OCI-LY1 (cell line): ENCODE data around the gene HDC.

ENCODE experiments used
- CTCF ChIP-seq: fragments of 200-600 bp; sonication (generic), shearing (Covaris generic); IDR thresholded peaks from 2 replicates; pipeline ENCODE4 v1.5.1; 2017; ENCODE audit warnings: mild to moderate bottlenecking, antibody characterized with exemption, low read length, moderate library complexity, mixed read lengths
- EZH2 ChIP-seq: fragments of 200-600 bp; sonication (generic), shearing (Covaris generic); IDR thresholded peaks from 2 replicates; pipeline ENCODE4 v1.8.0; 2017; ENCODE audit warnings: borderline replicate concordance, mixed run types, mild to moderate bottlenecking, antibody characterized with exemption, low read length, moderate library complexity, mixed read lengths

GRCh38 chr15:50287324-50288116, 22.0 kb upstream of the HDC start:
- TF ChIP-seq CTCF (no peak), EZH2 (no peak)
